Upper lobe of left lung (tissue), 6 donors: ENCODE data around the gene SUCLG1. TPM values are rescaled to one million over a fixed set of nuclear protein-coding genes. Genes with fewer than 3 reads are reported as not detected.

Source experiments
- ATAC-seq, 2 donors: fragments of 200-7000 bp; cut with Tn5 transposase; one replicate each; pipeline ENCODE4 v1.9.1; 2022; ENCODE audit warnings: mild to moderate bottlenecking in 2 of 2, moderate library complexity in 2 of 2; ENCODE audit not compliant: low FRiP score in 2 of 2
- DNase-seq, 2 donors: peaks; one replicate each; pipeline ENCODE4 v3.0.0-alpha.2; 2019 to 2020
- H3K27ac ChIP-seq, 4 donors: fragments of 200-600 bp; sonication (generic); one replicate each; pipeline ENCODE4 v1.5.1; 2016 to 2019
- H3K27me3 ChIP-seq, 4 donors: fragments of 200-600 bp; sonication (generic); one replicate each; pipeline ENCODE4 v1.5.1; 2017 to 2019
- H3K36me3 ChIP-seq, 4 donors: fragments of 200-600 bp; sonication (generic); one replicate each; pipeline ENCODE4 v1.5.1; 2016 to 2019
- H3K4me1 ChIP-seq, 4 donors: fragments of 200-600 bp; sonication (generic); one replicate each; pipeline ENCODE4 v1.5.1; 2018 to 2019
- H3K4me3 ChIP-seq, 4 donors: fragments of 200-600 bp; sonication (generic); one replicate each; pipeline ENCODE4 v1.5.1; 2017 to 2019; ENCODE audit warnings: mild to moderate bottlenecking in 2 of 4, moderate library complexity in 1 of 4
- H3K9me3 ChIP-seq, 4 donors: fragments of 200-600 bp; sonication (generic); one replicate each; pipeline ENCODE4 v1.5.1; 2018 to 2019
- EP300 ChIP-seq, 4 donors: sonication (generic); formaldehyde crosslinking; IDR thresholded peaks; one replicate each; pipeline ENCODE4 v1.5.1; 2017; ENCODE audit warnings: antibody characterized with exemption in 4 of 4, control low read depth in 2 of 4
- POLR2A ChIP-seq, 4 donors: fragments of 450-650 bp; IDR thresholded peaks; one replicate each; pipeline ENCODE4 v1.5.1; 2016 to 2017; ENCODE audit warnings: antibody characterized with exemption in 4 of 4, mild to moderate bottlenecking in 2 of 4
- POLR2AphosphoS5 ChIP-seq, 2 donors: sonication (generic); formaldehyde crosslinking; IDR thresholded peaks; one replicate each; pipeline ENCODE4 v1.5.1; 2017; ENCODE audit warnings: antibody characterized with exemption in 2 of 2
- WGBS, 2 donors: methylation state at CpG; one replicate each; pipeline ENCODE4 v1.1.5; 2017 to 2018; 5-methylcytosine and 5-hydroxymethylcytosine counted together
- total RNA-seq, 6 donors: library from RNA; depleted of rRNA in 4 of 6; stranded (reverse); fragments of >200 nt in 4 of 6; gene quantifications; one replicate each; pipeline versions ENCODE4 v1.1.0 to v1.2.1, GENCODE V29; 2016 to 2021
- TF ChIP-seq, protein P1 (sequence below), 6 experiments: fragments of 450-650 bp in 4 of 6; fragments of 200-600 bp in 2 of 6; sonication (generic) in 2 of 6; IDR thresholded peaks; one replicate each; pipeline ENCODE4 v1.5.1; 2016 to 2019; ENCODE audit warnings: antibody characterized with exemption in 6 of 6
- donor health status: DM: no; HTN: no; CAD: no; lungs with moderate emphysema.
- donor health status: DM: no; HTN: yes; CAD: no; lungs with severe emphysema.

Gene SUCLG1
- total RNA-seq, 6 donors from 2014 or later: 25.6 to 80.4 (median 55.3) TPM

DNA sequence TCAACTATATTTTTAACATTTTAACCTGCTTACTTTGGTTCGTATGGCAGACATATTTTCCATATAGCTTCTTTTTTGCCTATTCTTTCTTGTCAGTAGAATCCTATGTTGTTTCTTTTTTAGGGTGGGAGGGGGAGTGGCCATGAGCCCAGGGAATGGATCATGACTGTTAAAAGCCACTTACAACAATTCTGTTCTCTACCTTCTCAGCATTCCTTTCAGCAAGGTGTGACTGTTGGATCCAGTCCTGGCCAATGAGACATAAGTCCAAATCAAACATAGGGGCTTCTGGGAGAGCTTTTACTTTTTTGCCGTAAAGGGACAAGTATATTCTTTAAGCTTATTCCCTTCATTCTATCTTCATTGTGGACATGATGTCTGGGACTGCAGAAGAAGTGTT lies 32.2 kb upstream of the SUCLG1 start:
- Histone ChIP-seq H3K4me3 (no peak overlapping the region), H3K27me3 (no peaks in the 10 kb centered on the region), H3K27ac (no peak overlapping the region), H3K4me1 (peaks cover 0 to 6% (median 5%) of the 10 kb centered on the region in 4 donors), H3K9me3 (no peaks in the 10 kb centered on the region), H3K36me3 (no peaks in the 10 kb centered on the region)
- ATAC-seq (no peak), DNase-seq (no peak)
- 54 to 59% methylated on average over 2 of the region's 2 CpGs for WGBS, 2 donors
- TF ChIP-seq POLR2A (IDR thresholded peaks at IDR 0.05): no peak
- TF ChIP-seq, protein P1, sequence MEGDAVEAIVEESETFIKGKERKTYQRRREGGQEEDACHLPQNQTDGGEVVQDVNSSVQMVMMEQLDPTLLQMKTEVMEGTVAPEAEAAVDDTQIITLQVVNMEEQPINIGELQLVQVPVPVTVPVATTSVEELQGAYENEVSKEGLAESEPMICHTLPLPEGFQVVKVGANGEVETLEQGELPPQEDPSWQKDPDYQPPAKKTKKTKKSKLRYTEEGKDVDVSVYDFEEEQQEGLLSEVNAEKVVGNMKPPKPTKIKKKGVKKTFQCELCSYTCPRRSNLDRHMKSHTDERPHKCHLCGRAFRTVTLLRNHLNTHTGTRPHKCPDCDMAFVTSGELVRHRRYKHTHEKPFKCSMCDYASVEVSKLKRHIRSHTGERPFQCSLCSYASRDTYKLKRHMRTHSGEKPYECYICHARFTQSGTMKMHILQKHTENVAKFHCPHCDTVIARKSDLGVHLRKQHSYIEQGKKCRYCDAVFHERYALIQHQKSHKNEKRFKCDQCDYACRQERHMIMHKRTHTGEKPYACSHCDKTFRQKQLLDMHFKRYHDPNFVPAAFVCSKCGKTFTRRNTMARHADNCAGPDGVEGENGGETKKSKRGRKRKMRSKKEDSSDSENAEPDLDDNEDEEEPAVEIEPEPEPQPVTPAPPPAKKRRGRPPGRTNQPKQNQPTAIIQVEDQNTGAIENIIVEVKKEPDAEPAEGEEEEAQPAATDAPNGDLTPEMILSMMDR (IDR thresholded peaks at IDR 0.05): no peak
- no peak for TF ChIP-seq EP300 (IDR thresholded peaks at IDR 0.05)
- TF ChIP-seq POLR2AphosphoS5 (IDR thresholded peaks at IDR 0.05): no peak

DNA sequence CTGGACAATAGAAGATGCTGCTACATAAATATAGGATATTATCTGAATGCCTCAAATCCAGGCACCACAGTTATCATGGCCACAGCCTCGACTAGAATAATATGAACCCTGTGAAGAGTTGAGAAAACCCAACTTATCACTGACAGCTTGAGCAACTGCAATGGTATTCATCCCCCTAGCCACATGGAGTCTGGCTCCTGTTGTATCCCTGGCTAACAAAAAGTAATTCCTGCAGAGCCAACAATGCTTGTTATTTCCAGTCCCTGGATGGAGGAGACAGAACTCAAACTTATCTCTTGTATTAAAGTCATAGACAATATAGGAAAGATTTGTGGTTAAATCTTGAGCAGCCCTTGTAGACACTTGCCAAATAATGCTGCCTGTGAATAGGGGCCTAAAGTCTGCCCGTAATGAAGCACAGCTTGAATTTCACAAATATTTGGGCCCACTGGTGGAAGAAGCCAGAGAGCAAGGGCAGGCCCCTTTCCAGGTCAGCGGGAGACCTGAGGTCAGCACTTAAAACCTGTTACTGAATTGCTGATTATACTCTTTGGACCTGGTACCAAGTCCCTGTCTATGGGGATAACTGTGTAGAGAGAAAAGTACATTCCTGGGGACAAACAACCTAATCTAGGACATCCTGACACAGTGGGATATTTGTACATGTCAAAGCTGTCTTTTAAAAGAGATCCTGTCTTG lies 28.4 kb upstream of the SUCLG1 start:
- Histone ChIP-seq H3K36me3 (no peaks in the 10 kb centered on the region), H3K9me3 (no peaks in the 10 kb centered on the region), H3K27ac (no peak overlapping the region), H3K4me3 (no peak overlapping the region), H3K4me1 (peaks cover 0 to 6% (median 5%) of the 10 kb centered on the region in 4 donors), H3K27me3 (no peaks in the 10 kb centered on the region)
- ATAC-seq (no peak), DNase-seq (no peak)
- WGBS, 2 donors: 48 to 53% methylated on average over 3 of the region's 3 CpGs
- TF ChIP-seq POLR2A (IDR thresholded peaks at IDR 0.05) (no peak), POLR2AphosphoS5 (IDR thresholded peaks at IDR 0.05) (no peak), EP300 (IDR thresholded peaks at IDR 0.05) (no peak)
- TF ChIP-seq, protein P1 (IDR thresholded peaks at IDR 0.05): no peak

- peak overlapping the region in 2 of 4 donors; percentile 36 to 45 for H3K27ac ChIP-seq
- 48 to 69% methylated on average over 2 of the region's 2 CpGs for WGBS, 2 donors
- TF ChIP-seq, protein P1 (IDR thresholded peaks at IDR 0.05): no peak
- no peak for TF ChIP-seq POLR2AphosphoS5 (IDR thresholded peaks at IDR 0.05)
- TF ChIP-seq EP300 (IDR thresholded peaks at IDR 0.05): no peak
- TF ChIP-seq POLR2A (IDR thresholded peaks at IDR 0.05): no peak
Observed at GRCh38 chr2:84486441-84487115, 27.5 kb upstream of the SUCLG1 start.

GRCh38 chr2:84483320-84483719 lies 24.2 kb upstream of the SUCLG1 start:
- WGBS, 2 donors: 83 to 94% methylated on average over 1 of the region's 1 CpG
- no peak overlapping the region for H3K4me3 ChIP-seq
- H3K27me3 ChIP-seq: no peaks in the 10 kb centered on the region
- DNase-seq (no peak), ATAC-seq (no peak)
- no peaks in the 10 kb centered on the region for H3K36me3 ChIP-seq
- H3K27ac ChIP-seq: no peak overlapping the region
- TF ChIP-seq EP300 (IDR thresholded peaks at IDR 0.05) (no peak), POLR2A (IDR thresholded peaks at IDR 0.05) (no peak), POLR2AphosphoS5 (IDR thresholded peaks at IDR 0.05) (no peak)
- TF ChIP-seq, protein P1 (IDR thresholded peaks at IDR 0.05): no peak
- no peaks in the 10 kb centered on the region for H3K9me3 ChIP-seq
- peaks cover 0 to 6% (median 5%) of the 10 kb centered on the region in 4 donors for H3K4me1 ChIP-seq

More at GRCh38 chr2:84486441-84487115, 27.5 kb upstream of the SUCLG1 start:
- peak overlapping the region in 1 of 4 donors; percentile 10 for H3K4me3 ChIP-seq
- DNase-seq: peak in 1 of 2 donors; percentile 61
- ATAC-seq: peak in 1 of 2 donors; percentile 25
- no peaks in the 10 kb centered on the region for H3K27me3 ChIP-seq
- H3K36me3 ChIP-seq: no peaks in the 10 kb centered on the region
- H3K9me3 ChIP-seq: no peaks in the 10 kb centered on the region
- H3K4me1 ChIP-seq: peaks cover 0 to 6% (median 5%) of the 10 kb centered on the region in 4 donors
